ENCODE measurements around the gene SPOCK1. TPM values are rescaled to one million over a fixed set of nuclear protein-coding genes. Genes with fewer than 3 reads are reported as not detected.

Gene SPOCK1
- total RNA-seq, 1 donor from 2014 or later, result 8.4 TPM

DNA sequence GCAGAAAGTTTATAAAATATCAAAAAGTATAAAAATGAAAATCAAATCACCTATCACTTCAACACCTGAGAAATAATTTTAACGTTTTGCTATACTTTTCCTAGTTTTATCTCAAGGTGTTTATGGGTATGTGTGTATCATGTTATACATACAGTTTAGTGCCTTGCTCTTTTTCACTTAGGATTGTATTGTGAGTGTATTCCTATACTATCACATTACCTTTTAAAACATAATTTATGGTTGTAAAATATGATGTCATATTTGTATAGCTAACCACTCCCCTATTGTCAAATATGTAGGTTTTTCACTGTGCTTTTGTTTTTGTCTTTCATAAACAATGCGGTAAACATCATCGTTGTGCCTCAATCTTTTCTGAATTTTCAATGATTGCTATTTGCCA lies 479.9 kb downstream of the SPOCK1 start:
- ATAC-seq (no peak), DNase-seq (no peak)
- no peak for TF ChIP-seq CTCF (IDR thresholded peaks at IDR 0.05)
- Histone ChIP-seq H3K4me1 (no peaks in the 10 kb centered on the region), H3K9me3 (no peaks in the 10 kb centered on the region), H3K4me3 (no peak overlapping the region), H3K27ac (no peak overlapping the region), H3K36me3 (no peaks in the 10 kb centered on the region), H3K27me3 (ENCODE audit: low read depth) (no peaks in the 10 kb centered on the region)
- intact Hi-C loops (cut with DNase I), result no loop called here

DNA sequence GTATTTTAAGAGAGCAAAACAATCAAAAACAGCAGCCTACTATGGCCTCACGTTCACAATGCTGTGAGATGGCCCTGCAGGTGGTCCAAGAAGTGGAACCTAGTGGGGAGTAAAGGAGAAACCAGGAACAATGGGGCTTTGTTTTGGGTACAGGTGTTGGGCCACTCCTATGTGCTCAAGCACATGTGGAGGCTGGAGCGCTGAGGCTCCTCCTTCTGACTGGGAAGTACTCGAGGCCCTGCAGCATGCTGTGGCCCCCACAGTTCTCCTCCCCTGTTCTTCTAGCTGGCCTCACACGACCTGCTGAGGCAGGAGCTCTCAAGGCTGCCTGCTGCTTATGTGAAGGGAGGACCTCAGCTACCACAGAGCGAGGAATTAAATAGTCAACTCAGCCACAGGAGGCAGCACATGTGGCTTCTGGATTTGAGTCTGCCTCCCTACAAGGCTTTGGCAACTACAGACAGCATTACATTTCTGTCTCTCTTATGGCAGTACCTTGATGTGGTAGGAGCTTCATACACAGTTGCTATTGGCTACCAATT lies 482.3 kb downstream of the SPOCK1 start:
- H3K9me3 ChIP-seq, result no peaks in the 10 kb centered on the region
- DNase-seq, result no peak
- TF ChIP-seq CTCF (IDR thresholded peaks at IDR 0.05), result no peak
- no peaks in the 10 kb centered on the region for H3K4me1 ChIP-seq
- no peaks in the 10 kb centered on the region for H3K36me3 ChIP-seq
- ATAC-seq, result no peak
- no peak overlapping the region for H3K27ac ChIP-seq
- intact Hi-C loops (cut with DNase I), result no loop called here
- H3K27me3 ChIP-seq (ENCODE audit: low read depth), result no peaks in the 10 kb centered on the region
- H3K4me3 ChIP-seq, result no peak overlapping the region

DNA sequence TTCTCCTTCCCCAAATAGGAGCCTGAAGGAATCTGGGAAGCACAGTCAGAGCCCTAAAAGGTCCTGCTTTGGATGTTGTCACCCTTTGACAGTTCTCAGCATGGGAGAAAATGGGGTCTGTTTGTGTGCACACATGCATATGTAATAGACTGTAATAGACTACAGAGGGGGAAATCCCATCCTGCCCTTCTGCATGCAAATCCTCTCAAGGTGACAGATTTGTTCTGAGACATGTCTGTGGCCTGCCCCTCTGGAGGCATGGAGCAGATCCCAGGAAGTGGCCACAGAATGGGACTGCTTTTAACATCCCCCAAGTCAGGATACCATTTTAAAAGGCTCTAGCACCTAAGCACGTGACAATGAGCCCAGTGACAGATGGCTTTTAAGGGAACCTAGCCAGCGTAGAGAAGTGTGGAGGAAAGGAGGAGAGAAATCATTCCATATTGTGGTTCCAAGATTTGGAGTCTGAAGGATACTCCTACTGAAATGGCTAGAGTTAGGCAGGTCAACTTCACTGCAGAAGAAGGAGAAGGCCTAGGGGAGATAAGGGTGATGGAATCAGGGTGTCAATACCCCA lies 483.5 kb downstream of the SPOCK1 start:
- Histone ChIP-seq H3K4me3 (no peak overlapping the region), H3K27ac (no peak overlapping the region), H3K4me1 (no peaks in the 10 kb centered on the region), H3K9me3 (no peaks in the 10 kb centered on the region), H3K27me3 (ENCODE audit: low read depth) (no peaks in the 10 kb centered on the region), H3K36me3 (no peaks in the 10 kb centered on the region)
- DNase-seq (no peak), ATAC-seq (no peak)
- TF ChIP-seq CTCF (IDR thresholded peaks at IDR 0.05), result no peak
- intact Hi-C loops (cut with DNase I), result no loop called here

DNA sequence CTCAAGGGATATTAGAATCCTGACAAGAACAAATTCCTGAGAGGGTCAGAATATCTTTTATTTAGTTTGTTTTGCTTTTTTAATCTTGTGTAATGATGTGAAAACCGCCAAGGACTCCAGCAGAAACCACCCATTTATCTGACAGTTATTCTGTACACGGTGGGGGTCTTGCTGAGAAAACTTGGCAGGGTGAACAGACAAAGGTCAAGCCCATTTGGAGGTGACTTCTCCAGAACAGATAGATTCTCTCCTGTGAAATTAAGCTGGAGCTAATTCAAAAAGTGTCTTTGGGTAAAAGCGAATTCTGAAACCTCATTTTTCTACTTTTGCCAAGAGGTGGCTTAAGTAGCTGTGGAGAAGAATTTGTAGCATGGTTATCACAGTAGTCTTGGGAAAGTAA lies 484.4 kb downstream of the SPOCK1 start:
- no peak for TF ChIP-seq CTCF (IDR thresholded peaks at IDR 0.05)
- Histone ChIP-seq H3K27ac (no peak overlapping the region), H3K4me3 (no peak overlapping the region), H3K4me1 (no peaks in the 10 kb centered on the region), H3K36me3 (no peaks in the 10 kb centered on the region), H3K9me3 (no peaks in the 10 kb centered on the region), H3K27me3 (ENCODE audit: low read depth) (no peaks in the 10 kb centered on the region)
- DNase-seq (no peak), ATAC-seq (no peak)
- intact Hi-C loops (cut with DNase I), result no loop called here

DNA sequence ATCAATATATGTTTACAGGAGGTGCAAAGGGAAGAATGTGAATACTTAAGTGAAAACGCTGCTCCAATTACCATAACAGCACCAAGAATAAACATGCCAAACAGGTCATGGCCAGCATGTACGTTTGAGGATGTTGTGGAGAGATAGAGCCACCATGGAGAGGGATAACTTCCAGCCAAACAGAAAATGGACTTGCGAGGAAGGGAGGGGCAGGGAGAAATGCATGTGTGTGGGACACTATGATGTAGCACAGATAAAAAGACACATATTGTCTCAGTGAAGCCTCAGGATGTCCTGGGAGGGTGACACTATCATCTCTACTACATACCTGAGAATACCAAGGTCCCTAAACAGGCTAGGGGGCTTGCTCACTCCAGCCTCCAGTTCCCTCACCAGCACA lies 488.9 kb downstream of the SPOCK1 start:
- no peaks in the 10 kb centered on the region for H3K4me1 ChIP-seq
- H3K27ac ChIP-seq, result no peak overlapping the region
- no peak for ATAC-seq
- no peaks in the 10 kb centered on the region for H3K27me3 ChIP-seq (ENCODE audit: low read depth)
- DNase-seq, result no peak
- TF ChIP-seq CTCF (IDR thresholded peaks at IDR 0.05), result no peak
- H3K9me3 ChIP-seq, result no peaks in the 10 kb centered on the region
- intact Hi-C loops (cut with DNase I), result no loop called here
- H3K4me3 ChIP-seq, result no peak overlapping the region
- H3K36me3 ChIP-seq, result no peaks in the 10 kb centered on the region

Measured in lower lobe of right lung (tissue), 2 donors.